BJ (cell line): ENCODE measurements around the gene ALDOC. TPM values are rescaled to one million over a fixed set of nuclear protein-coding genes. Genes with fewer than 3 reads are reported as not detected.
"Not testable (repeated sequence)": the region's sequence is repeated elsewhere in the genome, so short reads cannot be mapped to it uniquely, and the experiment has no call there.

ENCODE experiments used
- CTCF ChIA-PET: fragments of 350-600 bp; formaldehyde crosslinking; extraction: SDS; loops from one replicate; lab custom pipeline; 2021; ENCODE audit warnings: antibody characterized with exemption, inconsistent platforms; lab: Yijun Ruan, JAX
- POLR2A ChIA-PET: fragments of 300-600 bp; sonication (Branson Sonifier 250); formaldehyde crosslinking; extraction: SDS; loops from one replicate; lab custom pipeline; 2021; ENCODE audit warnings: antibody characterized with exemption; lab: Charles Lee
- DNase-seq: peaks from one replicate; pipeline ENCODE4 v3.0.0-alpha.2; 2011; ENCODE audit warnings: low read depth
- H3K27me3 ChIP-seq: 2 replicates; pipeline ENCODE4 v1.6.0; 2011; ENCODE audit warnings: low read length; ENCODE audit not compliant: control insufficient read depth, insufficient read depth
- H3K36me3 ChIP-seq: 2 replicates; pipeline ENCODE4 v1.5.1; 2011; ENCODE audit warnings: low read length; ENCODE audit not compliant: control insufficient read depth, insufficient read depth
- H3K4me3 ChIP-seq: 2 replicates; pipeline ENCODE4 v1.5.1; 2011; ENCODE audit warnings: low read depth, mild to moderate bottlenecking, control low read depth, low read length
- CTCF ChIP-seq: IDR thresholded peaks from 2 replicates; pipeline ENCODE4 v1.5.1; 2011; ENCODE audit warnings: low read depth, mild to moderate bottlenecking, control low read depth, inconsistent platforms, low read length, moderate library complexity; ENCODE audit not compliant: insufficient read depth
- polyA plus RNA-seq: library from polyadenylated mRNA; depleted of rRNA; stranded (reverse); fragments of >200 nt; gene quantifications from 2 replicates; pipeline ENCODE4 v1.2.3, GENCODE V29; 2011

Gene ALDOC
- polyA plus RNA-seq, 1 experiment = 65.4 TPM

DNA sequence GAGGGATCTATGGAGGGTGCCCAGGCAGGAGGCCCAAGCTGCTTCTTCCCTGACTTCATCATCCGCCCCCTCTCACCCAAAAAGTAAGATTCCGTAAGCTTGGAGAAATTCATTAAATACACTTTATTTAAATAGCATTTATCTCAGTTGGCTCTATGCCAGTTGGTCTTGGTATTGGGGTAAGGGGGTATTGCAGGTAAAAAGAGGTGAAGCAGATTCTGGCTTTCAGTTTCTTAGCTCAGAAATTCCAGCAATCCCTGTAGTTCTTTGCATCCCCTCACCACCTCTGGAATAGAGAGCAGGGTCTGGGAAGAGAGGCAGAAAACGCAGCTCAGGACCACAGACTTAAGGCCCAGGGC lies 750 bp upstream of the ALDOC start:
- Histone ChIP-seq H3K4me3 (no peak overlapping the region), H3K36me3 (peaks cover 14% of the 10 kb centered on the region), H3K27me3 (no peaks in the 10 kb centered on the region)
- no peak for TF ChIP-seq CTCF
- CTCF ChIA-PET = interaction anchor here (0.7 to 1.9 kb wide), 5 partner anchors 11 to 35 kb away, joined by 3 to 7 read pairs (median 5); no protein-coding TSS in a partner anchor
- no peak for DNase-seq
- POLR2A ChIA-PET = no interaction called here

GRCh38 chr17:28576016-28576415 lies 679 bp downstream of the ALDOC start:
- H3K36me3 ChIP-seq = peaks cover 14% of the 10 kb centered on the region
- CTCF ChIA-PET = interaction anchor here (1.2 to 1.9 kb wide), 3 partner anchors 23 to 29 kb away, joined by 3 to 7 read pairs (median 6); partner anchors contain the start of gene UNC119
- DNase-seq, POLR2A ChIA-PET, H3K27me3 ChIP-seq, H3K4me3 ChIP-seq: not testable (repeated sequence)

DNA sequence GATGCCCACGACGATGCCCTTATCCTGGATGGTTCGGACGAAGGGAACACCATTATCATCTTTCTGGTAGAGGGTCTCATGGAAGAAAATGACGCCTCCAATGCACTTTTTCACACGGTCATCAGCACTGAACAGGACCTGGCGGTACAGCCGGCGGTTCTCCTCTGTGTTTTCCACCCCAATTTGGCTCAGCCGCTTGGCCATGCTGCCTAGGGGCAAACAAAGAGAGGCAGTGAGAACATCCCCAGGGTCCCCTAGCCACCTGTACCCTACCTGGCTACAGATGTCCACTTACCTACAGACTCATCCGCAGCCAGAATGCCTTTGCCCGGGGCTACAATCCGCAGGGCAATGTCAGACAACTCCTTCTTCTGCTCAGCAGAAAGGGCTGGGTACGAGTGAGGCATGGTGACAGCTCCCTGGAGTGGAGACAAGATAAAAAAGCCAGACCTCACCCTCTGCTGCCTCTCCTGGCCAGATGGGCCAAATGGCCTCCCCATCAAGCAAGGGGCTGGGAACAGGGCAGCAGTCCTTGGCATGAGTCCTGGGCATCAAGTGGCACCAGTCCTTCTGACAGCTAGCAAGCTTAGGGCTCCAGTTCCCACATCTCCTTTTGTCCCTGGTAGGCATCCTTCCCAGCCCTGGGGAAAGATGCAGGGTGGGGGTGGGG lies 1.4 kb downstream of the ALDOC start:
- CTCF ChIA-PET = interaction anchor here (1.0 to 1.8 kb wide), 3 partner anchors 22 to 37 kb away, joined by 3 to 7 read pairs (median 3); partner anchors contain the start of gene UNC119
- H3K27me3 ChIP-seq = no peaks in the 10 kb centered on the region
- POLR2A ChIA-PET = no interaction called here
- H3K4me3 ChIP-seq = no peak overlapping the region
- no peak for DNase-seq
- H3K36me3 ChIP-seq = peaks cover 14% of the 10 kb centered on the region
- peak; percentile 19; the same call in 1 of the 2 replicates for TF ChIP-seq CTCF

DNA sequence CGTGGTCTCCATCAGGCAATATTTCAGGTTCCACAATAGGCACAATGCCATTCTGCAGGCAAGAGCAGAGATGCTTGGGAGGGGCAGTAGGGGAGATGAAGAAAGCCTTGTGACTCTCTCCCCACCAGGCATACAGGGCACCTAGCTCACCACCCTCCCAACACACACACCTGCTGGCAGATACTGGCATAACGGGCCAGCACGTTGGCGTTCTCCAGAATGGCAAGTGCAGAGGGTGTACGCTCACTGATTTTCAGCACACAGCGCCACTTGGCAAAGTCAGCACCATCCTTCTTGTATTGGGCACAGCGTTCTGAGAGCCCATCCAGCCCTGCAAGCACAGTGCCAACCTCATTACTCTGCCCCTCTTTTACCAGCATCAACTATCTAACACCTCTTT lies 2.2 kb downstream of the ALDOC start:
- ChIA-PET POLR2A (no interaction called here), CTCF (interaction anchor here (1.0 kb wide), 1 partner anchor 38 kb away, joined by 3 read pairs; no protein-coding TSS in a partner anchor)
- 0 out of 2 replicates have a peak, but pooled peaks have one; percentile 4 for TF ChIP-seq CTCF

GRCh38 chr17:28573966-28574480 lies 2.7 kb downstream of the ALDOC start:
- POLR2A ChIA-PET = no interaction called here
- CTCF ChIA-PET = no interaction called here
- H3K36me3 ChIP-seq = peaks cover 10% of the 10 kb centered on the region
- no peak overlapping the region for H3K4me3 ChIP-seq
- no peak for DNase-seq
- H3K27me3 ChIP-seq = no peaks in the 10 kb centered on the region
- no peak for TF ChIP-seq CTCF

More for the DNA sequence above, 2.2 kb downstream of the ALDOC start:
- H3K36me3 ChIP-seq = peaks cover 10% of the 10 kb centered on the region
- H3K4me3 ChIP-seq = no peak overlapping the region
- no peaks in the 10 kb centered on the region for H3K27me3 ChIP-seq
- no peak for DNase-seq
